Esophagus mucosa (tissue), 1 donor: ENCODE data around the gene ATXN10. TPM values are rescaled to one million over a fixed set of nuclear protein-coding genes. Genes with fewer than 3 reads are reported as not detected.
"Not testable (repeated sequence)": the region's sequence is repeated elsewhere in the genome, so short reads cannot be mapped to it uniquely, and the experiment has no call there.

ENCODE experiments used
- ATAC-seq: fragments of 200-7000 bp; cut with Tn5 transposase; one replicate; pipeline ENCODE4 v1.9.1; 2020
- total RNA-seq: library from RNA; stranded (reverse); gene quantifications from one replicate; pipeline ENCODE4 v1.2.4, GENCODE V29; 2023
- donor health status: DM: yes; HTN: yes; CAD: no.

Gene ATXN10
- total RNA-seq, 1 donor from 2014 or later: 98.6 TPM

GRCh38 chr22:45709060-45709739 lies 37.6 kb downstream of the ATXN10 start:
- ATAC-seq: no peak

DNA sequence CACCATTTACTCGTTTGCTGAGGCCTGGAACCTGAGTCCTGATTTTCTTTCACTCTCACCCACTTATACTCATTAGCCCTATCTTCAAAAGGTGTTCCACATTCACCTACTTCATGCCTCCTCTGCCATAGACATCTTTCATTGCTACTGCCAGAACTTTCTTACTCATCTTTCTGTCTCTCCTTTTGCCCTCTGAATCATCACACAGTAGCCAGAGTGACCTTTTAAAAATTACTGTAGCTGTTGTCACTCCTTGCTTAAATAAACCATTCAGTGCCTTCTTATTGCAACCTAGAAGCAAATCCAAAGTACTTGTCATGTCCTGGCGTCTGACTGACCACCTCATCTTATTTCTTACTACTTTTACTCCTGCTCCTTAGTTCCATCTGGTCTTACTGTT lies 38.2 kb downstream of the ATXN10 start:
- no peak for ATAC-seq

- no peak for ATAC-seq
Observed at GRCh38 chr22:45710469-45710868, 38.8 kb downstream of the ATXN10 start.

DNA sequence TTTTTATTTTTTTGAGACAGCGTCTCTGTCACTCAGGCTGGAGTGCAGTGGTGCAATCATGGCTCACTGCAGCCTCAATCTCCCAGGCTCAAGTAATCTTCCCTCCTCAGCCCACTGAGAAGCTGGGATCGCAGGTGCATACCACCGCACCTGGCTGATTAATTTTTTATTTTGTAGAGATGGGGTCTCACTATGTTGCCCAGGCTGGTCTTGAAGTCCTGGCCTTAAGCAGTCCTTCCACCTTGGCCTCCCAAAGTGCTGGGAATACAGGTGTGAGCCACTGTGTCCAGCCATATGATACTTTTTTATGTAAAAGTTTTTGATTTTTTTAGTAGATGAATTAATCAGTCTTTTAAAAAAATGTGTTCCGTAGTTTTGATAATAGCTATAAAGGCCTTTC lies 42.8 kb downstream of the ATXN10 start:
- not testable (repeated sequence) for ATAC-seq

- no peak for ATAC-seq
Observed at GRCh38 chr22:45717789-45718188, 46.2 kb downstream of the ATXN10 start.

GRCh38 chr22:45718391-45718790 lies 46.8 kb downstream of the ATXN10 start:
- no peak for ATAC-seq

GRCh38 chr22:45720839-45721378 lies 49.3 kb downstream of the ATXN10 start:
- no peak for ATAC-seq

- ATAC-seq: no peak
Observed at GRCh38 chr22:45722006-45722405, 50.4 kb downstream of the ATXN10 start.

DNA sequence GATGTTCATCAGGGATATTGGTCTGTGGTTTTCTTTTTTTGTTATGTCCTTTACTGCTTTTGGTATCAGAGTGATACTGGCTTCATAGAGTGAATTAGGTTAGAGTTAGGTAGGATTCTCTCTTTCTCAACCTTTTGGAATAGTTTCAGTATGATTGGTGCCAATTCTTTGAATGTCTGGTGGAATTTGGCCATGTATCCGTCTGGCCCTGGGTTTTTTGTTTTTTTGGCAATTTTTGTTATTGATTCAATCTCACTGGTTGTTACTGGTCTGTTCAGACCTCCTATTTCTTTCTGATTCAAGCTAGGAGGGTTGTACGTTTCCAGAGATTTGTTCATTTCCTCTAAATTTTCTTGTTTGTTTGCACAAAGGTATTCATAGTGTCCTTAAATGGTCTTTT lies 54.4 kb downstream of the ATXN10 start:
- no peak for ATAC-seq

DNA sequence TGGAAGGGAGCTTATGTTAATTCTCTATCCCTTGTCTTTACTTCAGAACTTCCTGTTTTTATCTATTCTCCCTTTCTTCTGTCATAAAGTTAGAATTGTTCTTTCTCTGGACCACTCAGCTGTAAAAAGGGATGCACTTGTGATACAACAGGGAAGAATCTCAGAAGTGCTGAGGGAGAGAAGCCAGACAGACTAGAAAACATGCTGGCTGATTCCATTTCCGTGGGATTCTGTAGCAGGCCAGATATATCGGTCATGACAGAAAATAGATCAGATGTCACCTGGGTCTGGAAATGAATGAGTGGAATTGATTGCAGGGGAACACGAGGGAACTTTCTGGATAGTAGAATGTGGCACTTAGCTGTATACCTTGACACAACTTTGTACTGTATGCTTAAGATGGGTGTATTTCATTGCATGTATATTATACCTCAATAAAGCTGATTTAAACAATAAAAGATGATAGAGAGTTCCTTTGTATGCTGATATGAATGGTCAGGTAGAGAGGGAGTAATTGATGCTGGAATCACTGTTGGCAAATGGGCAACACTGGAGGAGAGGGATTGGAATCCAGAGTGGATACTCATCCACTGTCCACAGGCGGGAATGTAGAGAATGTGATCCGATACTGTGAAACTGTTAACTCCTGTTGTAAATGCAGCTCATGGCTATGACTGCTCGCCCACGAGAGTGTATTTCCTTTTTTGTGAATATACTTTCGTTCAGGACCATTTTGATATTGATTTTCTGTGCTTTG lies 59.6 kb downstream of the ATXN10 start:
- no peak for ATAC-seq

- peak; percentile 66 for ATAC-seq
Observed at GRCh38 chr22:45731798-45732495, 60.3 kb downstream of the ATXN10 start.

DNA sequence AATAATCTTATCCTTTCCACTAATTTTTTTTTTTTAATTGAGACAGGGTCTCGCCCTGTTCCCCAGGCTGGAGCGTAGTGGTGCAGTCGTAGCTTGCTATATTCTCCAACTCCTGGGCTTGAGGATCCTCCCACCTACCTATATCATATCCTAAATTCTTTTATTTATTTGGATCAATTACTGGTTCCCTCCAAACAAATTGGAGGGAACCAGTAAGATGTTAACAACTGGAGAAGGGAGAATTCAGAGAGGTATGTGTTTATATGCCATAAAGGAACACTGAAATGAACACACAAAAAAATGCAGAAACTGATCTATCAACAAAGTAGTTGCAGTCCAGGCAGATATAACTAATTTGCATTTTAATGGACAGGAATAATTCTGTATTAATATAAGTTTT lies 63.6 kb downstream of the ATXN10 start:
- no peak for ATAC-seq

DNA sequence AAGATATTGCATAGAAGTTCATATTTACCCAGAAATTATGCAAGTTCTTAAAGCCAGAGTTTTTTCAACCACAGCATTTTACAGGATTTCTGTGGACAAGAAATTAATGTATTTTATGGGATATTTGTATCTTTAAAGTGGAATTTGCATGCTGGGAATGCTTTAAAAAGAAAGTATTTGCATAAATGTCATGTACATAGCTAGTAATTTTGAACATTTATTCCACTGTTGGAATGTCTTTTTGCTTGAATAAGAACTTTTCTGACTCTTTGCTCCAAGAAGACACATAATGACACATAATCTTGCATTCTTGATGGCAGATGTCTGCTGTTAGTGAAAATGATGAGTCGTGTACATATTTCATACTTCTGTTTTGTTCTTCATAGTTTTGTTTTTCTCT lies 66.6 kb downstream of the ATXN10 start:
- no peak for ATAC-seq

DNA sequence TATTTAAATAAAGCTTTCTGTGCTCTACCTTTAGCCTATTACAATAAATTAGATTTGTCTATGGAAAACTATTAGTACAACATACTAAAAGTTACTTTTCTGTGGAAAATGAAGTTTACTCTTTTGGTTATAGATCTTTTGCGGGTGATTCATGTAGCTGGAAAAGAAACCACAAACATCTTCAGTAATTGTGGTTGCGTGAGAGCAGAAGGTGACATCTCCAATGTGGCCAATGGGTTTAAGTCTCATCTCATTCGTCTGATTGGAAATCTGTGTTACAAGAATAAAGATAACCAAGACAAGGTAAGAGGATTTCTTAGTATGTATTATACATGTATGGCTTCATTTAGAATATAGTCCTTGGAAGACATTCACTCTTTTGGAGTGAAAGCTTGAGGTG lies 68.6 kb downstream of the ATXN10 start:
- no peak for ATAC-seq

- peak; percentile 83 for ATAC-seq
Observed at GRCh38 chr22:45742866-45743450, 71.3 kb downstream of the ATXN10 start.

GRCh38 chr22:45743687-45744086 lies 72.1 kb downstream of the ATXN10 start:
- ATAC-seq: peak; percentile 90

DNA sequence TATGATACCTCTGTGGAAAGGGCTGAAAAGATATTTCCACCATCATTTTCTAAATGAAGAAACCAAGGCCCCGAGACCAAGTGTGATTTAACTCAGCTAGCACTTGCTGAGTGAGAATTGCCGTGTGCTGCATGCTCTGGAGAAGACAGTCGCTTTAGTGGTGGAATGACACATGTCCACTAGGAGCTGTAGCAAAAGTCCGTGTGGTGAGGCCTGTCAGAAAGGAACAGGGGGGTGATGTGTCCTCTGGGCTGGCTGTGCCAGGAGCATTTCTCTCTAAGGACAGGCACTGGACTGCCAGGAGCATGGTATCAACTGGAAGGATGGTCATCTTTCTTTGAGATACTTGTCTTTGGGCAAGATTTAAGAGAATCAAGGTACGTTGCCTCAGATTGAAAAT lies 72.8 kb downstream of the ATXN10 start:
- no peak for ATAC-seq

GRCh38 chr22:45750626-45751025 lies 79.0 kb downstream of the ATXN10 start:
- no peak for ATAC-seq

- ATAC-seq: no peak
Observed at GRCh38 chr22:45752036-45752435, 80.4 kb downstream of the ATXN10 start.

DNA sequence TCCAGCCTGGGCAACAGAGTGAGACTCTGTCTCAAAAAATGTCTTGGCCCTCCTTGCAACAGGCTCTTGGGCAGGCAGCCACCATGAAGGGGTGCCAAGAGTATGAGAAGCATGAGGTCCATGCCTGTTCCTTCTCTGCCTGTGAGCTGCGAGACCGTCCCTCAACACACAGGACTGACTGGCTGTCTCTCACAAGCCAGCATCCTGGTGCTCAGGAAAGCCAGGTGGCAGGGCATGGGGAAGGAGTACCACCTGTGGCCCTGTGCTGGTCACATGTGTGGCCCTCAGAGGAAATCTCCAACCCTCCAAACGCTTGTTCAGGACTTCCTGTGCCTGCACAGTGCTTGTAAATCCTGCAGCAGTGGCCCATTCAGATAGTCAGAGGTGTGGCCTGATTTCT lies 83.2 kb downstream of the ATXN10 start:
- no peak for ATAC-seq

GRCh38 chr22:45756558-45756957 lies 84.9 kb downstream of the ATXN10 start:
- no peak for ATAC-seq

DNA sequence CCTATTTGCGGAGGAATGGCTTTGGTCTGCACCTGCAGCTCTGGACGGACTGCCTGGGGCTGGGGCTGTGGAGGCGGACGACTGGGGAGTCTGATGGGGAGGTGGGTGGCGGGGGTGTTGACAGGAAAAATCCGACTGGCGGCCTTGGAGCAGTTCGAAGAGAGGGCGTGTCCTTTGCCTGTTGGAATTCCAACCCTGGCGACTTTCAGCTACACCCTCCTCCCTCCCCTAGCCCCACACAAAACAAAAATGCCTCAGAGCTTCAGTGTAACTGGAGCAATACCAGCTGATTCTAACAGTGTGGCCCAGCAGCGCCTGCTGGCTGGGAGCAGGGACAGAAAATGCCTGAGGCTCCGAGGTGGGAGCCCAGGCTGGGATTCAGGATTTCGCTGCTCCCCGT lies 85.4 kb downstream of the ATXN10 start:
- ATAC-seq: peak; percentile 29

DNA sequence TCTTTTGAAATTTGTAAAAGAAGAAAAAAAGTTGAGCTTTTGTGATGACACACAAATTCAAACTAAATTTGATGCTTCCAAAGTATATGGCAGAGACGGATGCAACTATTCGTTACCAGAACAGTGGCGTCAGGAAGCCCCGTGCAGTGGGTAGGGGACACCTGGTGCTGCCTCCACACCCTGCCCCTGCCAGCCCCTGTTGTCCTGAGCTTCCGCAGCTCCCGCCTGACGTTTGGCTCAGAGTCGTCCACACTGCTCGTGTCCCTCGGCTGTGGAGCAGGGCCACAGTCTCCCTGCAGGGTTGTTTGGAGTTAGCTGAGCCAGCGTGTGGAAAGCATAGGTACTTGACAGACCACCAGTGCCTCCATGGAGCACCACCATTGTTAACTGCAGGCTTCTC lies 86.3 kb downstream of the ATXN10 start:
- peak; percentile 35 for ATAC-seq
